PC-9 (cell line): ENCODE results near the gene VWA7.

Source experiments
- EZH2 ChIP-seq: fragments of 200-600 bp; sonication (generic); IDR thresholded peaks from 2 replicates; pipeline ENCODE4 v1.8.0; 2017; ENCODE audit warnings: antibody characterized with exemption, low read depth
- TF ChIP-seq, protein P1 (sequence below): fragments of 200-600 bp; sonication (generic); conservative IDR thresholded peaks from 2 replicates; pipeline ENCODE4 v1.6.1; 2017; ENCODE audit warnings: mixed run types, antibody characterized with exemption, mild to moderate bottlenecking, moderate library complexity

DNA sequence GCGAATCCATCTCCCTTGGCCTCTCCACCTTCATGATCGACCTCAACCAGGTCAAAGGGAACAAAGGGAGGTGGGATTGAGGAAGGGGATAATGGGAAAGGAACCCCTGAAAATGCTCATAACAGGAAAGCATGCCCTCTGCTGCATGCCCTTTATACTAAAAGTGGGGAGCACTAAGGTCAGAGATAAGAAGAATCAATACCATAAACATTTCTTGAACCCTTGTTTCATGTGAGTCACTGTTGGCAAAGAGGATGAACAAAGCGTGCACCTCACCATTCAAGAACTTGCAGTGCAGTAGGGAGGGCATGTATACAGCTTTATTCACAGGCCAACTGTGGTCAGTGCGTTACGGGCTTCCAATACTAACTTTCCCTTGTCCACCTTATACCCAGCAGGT lies 16.3 kb downstream of the VWA7 start:
- TF ChIP-seq, protein P1, sequence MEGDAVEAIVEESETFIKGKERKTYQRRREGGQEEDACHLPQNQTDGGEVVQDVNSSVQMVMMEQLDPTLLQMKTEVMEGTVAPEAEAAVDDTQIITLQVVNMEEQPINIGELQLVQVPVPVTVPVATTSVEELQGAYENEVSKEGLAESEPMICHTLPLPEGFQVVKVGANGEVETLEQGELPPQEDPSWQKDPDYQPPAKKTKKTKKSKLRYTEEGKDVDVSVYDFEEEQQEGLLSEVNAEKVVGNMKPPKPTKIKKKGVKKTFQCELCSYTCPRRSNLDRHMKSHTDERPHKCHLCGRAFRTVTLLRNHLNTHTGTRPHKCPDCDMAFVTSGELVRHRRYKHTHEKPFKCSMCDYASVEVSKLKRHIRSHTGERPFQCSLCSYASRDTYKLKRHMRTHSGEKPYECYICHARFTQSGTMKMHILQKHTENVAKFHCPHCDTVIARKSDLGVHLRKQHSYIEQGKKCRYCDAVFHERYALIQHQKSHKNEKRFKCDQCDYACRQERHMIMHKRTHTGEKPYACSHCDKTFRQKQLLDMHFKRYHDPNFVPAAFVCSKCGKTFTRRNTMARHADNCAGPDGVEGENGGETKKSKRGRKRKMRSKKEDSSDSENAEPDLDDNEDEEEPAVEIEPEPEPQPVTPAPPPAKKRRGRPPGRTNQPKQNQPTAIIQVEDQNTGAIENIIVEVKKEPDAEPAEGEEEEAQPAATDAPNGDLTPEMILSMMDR, result no peak
- no peak for TF ChIP-seq EZH2
